SH-SY5Y (cell line): ENCODE measurements around the gene ABHD4.

ENCODE experiments used
- GATA2 ChIP-seq: IDR thresholded peaks from 2 replicates; pipeline ENCODE4 v1.6.1; 2011; ENCODE audit warnings: mild to moderate bottlenecking, low read depth, low read length
- GATA3 ChIP-seq: IDR thresholded peaks from 2 replicates; pipeline ENCODE4 v1.6.1; 2011; ENCODE audit warnings: low read depth, mild to moderate bottlenecking, low read length, moderate library complexity

DNA sequence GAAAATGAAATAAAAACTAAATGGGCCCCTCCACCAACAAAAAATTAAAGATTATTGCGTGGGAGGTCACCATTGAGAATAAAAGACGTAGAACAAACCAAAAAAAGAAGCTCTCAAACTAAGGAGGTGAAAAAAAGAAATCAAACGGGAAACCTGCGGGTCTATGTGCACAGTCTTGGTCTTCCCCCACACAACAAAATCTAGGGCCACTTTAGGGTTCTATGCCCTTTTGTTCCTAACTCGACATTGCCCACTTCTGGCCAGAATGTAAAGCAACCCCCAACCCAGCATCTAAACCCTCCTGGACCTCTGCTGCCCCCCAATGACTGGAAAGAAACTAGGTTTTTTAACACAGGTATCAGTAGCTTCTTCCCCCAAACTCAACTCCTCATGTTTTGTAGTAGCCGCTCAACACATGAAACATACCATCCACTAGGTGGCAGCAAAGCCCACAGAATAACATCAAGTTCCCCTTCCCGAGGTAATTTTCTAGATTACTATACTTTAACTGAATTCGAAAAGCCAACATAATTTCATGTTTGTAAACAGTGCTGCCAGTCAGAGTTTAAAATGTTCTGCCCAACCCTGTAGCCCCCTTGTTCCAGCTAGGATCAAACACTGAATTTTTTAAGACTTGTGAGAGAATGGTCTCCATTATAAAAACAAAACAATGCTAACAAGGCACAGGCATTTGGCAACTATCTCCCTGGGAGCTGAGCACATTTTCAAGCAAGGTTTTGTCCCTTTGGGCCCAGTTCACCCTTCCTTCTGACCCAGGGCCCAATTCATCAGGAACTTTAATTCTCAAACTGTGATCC lies 27.8 kb upstream of the ABHD4 start:
- TF ChIP-seq GATA3 = no peak
- no peak for TF ChIP-seq GATA2
